MM.1S (cell line): ENCODE measurements around the gene DNAAF5.

Experiments
- CTCF ChIP-seq: fragments of 300-600 bp; sonication (generic); IDR thresholded peaks from 2 replicates; pipeline ENCODE4 v1.5.1; 2016; ENCODE audit warnings: antibody characterized with exemption, low read length, mixed read lengths
- EZH2phosphoT487 ChIP-seq: fragments of 300-600 bp; sonication (generic); IDR thresholded peaks from 2 replicates; pipeline ENCODE4 v1.6.1; 2018; ENCODE audit warnings: antibody characterized with exemption, low read length

GRCh38 chr7:683526-684205 is 42.8 kb upstream of the DNAAF5 start:
- no peak for TF ChIP-seq CTCF
- no peak for TF ChIP-seq EZH2phosphoT487
